Central memory CD8-positive, alpha-beta T cell (primary cell): ENCODE measurements around the gene PTPN13.

Experiments
- ATAC-seq: fragments of 150-1000 bp; cut with Tn5 transposase; replicated peaks from 2 replicates; pipeline ENCODE4 v1.10.0; 2022; ENCODE audit warnings: mild to moderate bottlenecking, moderate FRiP score, moderate number of reproducible peaks; ENCODE audit not compliant: poor library complexity, severe bottlenecking; ENCODE audit errors: extremely low read depth
- DNase-seq, 2 donors: peaks; one replicate each; pipeline ENCODE4 v3.0.0; 2021; ENCODE audit warnings: low spot score in 2 of 2
- H3K27ac Mint-ChIP-seq: one replicate; pipeline ENCODE4 v1.8.0; 2022; ENCODE audit warnings: low read depth, mild to moderate bottlenecking, moderate library complexity, mixed read lengths
- H3K27me3 Mint-ChIP-seq: one replicate; pipeline ENCODE4 v1.8.0; 2022; ENCODE audit warnings: mixed read lengths
- H3K36me3 Mint-ChIP-seq: one replicate; pipeline ENCODE4 v1.8.0; 2022; ENCODE audit warnings: mild to moderate bottlenecking, moderate library complexity, mixed read lengths; ENCODE audit not compliant: insufficient read depth
- H3K4me1 Mint-ChIP-seq: one replicate; pipeline ENCODE4 v1.8.0; 2022; ENCODE audit warnings: mixed read lengths
- H3K4me3 Mint-ChIP-seq: one replicate; pipeline ENCODE4 v1.8.0; 2022; ENCODE audit warnings: mild to moderate bottlenecking, moderate library complexity, mixed read lengths
- H3K9me3 Mint-ChIP-seq: one replicate; pipeline ENCODE4 v1.8.0; 2022; ENCODE audit warnings: mixed read lengths

PTPN13 gene

GRCh38 chr4:86771141-86771540 is 177.0 kb downstream of the PTPN13 start:
- ATAC-seq, result no peak
- Mint-ChIP-seq H3K27me3 (peaks cover 9% of the 10 kb centered on the region), H3K27ac (no peak overlapping the region), H3K36me3 (no peaks in the 10 kb centered on the region), H3K9me3 (peaks cover 1% of the 10 kb centered on the region), H3K4me3 (no peak overlapping the region), H3K4me1 (no peaks in the 10 kb centered on the region)
- no peak for DNase-seq

DNA sequence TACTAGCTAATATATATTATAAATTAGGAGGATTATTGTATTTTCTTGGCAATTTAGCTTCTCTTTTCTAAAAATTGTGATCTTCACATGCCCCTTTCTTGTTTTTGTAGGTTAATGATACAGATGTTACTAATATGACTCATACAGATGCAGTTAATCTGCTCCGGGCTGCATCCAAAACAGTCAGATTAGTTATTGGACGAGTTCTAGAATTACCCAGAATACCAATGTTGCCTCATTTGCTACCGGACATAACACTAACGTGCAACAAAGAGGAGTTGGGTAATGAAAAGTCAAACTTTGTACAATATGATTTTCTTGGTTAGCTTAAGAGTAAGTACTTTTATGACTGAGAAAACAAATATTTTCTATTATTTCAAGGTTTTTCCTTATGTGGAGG is 180.9 kb downstream of the PTPN13 start:
- Mint-ChIP-seq H3K36me3 (no peaks in the 10 kb centered on the region), H3K9me3 (peaks cover 5% of the 10 kb centered on the region), H3K4me1 (no peaks in the 10 kb centered on the region), H3K27me3 (peaks cover 10% of the 10 kb centered on the region), H3K27ac (no peak overlapping the region), H3K4me3 (no peak overlapping the region)
- no peak for ATAC-seq
- no peak for DNase-seq

DNA sequence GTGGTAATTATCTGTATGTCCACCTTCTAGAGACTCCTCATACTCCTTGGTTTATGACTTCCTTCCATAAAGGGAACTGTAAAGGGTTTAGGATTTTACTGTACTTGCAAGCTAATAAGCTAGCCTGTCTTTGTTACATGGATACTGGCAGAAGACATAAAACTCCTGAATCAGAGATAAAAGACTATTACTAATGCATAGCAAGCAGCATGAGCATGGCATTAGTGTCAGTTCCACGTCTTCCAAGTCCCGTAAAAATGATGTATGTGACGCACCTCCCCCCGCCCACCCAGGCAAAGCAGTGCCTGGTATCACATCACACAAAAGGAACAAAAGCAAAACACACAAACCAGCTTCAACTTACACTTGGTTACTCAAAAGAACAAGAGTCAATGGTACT is 184.1 kb downstream of the PTPN13 start:
- ATAC-seq, result no peak
- Mint-ChIP-seq H3K4me1 (no peaks in the 10 kb centered on the region), H3K27ac (no peak overlapping the region), H3K4me3 (no peak overlapping the region), H3K36me3 (no peaks in the 10 kb centered on the region), H3K27me3 (peaks cover 10% of the 10 kb centered on the region), H3K9me3 (peaks cover 5% of the 10 kb centered on the region)
- DNase-seq, result no peak

DNA sequence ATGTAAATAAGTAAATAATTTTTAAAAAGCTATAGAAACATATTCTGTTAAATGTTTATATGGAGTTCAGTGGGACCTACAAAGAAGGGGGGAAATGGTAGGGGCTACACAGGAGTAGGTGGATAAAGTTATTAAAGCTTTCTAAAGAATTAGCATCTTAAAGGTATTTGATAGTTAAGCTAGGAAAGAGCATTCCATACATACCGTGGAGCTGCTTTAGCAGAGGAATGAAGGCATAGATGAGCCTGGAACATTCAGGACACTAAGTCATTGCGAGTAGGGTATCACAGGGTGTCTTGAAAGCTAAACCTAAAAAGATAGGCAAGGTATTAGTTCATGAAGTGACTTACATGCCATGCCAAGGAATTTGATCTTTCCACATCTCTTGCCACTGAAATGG is 194.7 kb downstream of the PTPN13 start:
- DNase-seq (no peak), ATAC-seq (no peak)
- no peak overlapping the region for H3K4me3 Mint-ChIP-seq
- H3K27me3 Mint-ChIP-seq, result no peaks in the 10 kb centered on the region
- H3K4me1 Mint-ChIP-seq, result no peaks in the 10 kb centered on the region
- H3K9me3 Mint-ChIP-seq, result peaks cover 11% of the 10 kb centered on the region
- H3K27ac Mint-ChIP-seq, result no peak overlapping the region
- H3K36me3 Mint-ChIP-seq, result no peaks in the 10 kb centered on the region

- Mint-ChIP-seq H3K27ac (no peak overlapping the region), H3K4me3 (no peak overlapping the region), H3K9me3 (peaks cover 11% of the 10 kb centered on the region), H3K4me1 (no peaks in the 10 kb centered on the region), H3K36me3 (no peaks in the 10 kb centered on the region), H3K27me3 (no peaks in the 10 kb centered on the region)
- ATAC-seq, result no peak
- no peak for DNase-seq
Measured at GRCh38 chr4:86791126-86791525, 197.0 kb downstream of the PTPN13 start.

DNA sequence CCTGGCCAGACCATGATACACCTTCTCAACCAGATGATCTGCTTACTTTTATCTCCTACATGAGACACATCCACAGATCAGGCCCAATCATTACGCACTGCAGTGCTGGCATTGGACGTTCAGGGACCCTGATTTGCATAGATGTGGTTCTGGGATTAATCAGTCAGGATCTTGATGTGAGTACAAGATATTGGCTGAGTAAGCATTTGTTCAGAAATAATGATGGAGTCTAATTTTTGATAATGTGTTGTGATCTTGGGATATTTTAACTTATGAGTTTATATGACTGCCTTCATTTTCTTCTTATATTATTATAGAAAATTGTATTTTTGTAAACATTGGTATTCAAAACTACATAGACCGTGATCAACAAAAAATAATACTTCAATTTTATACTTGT is 215.7 kb downstream of the PTPN13 start:
- ATAC-seq (no peak), DNase-seq (no peak)
- no peaks in the 10 kb centered on the region for H3K4me1 Mint-ChIP-seq
- H3K36me3 Mint-ChIP-seq, result no peaks in the 10 kb centered on the region
- H3K27me3 Mint-ChIP-seq, result no peaks in the 10 kb centered on the region
- H3K27ac Mint-ChIP-seq, result no peak overlapping the region
- H3K4me3 Mint-ChIP-seq, result no peak overlapping the region
- H3K9me3 Mint-ChIP-seq, result peaks cover 5% of the 10 kb centered on the region

- DNase-seq (no peak), ATAC-seq (no peak)
- H3K9me3 Mint-ChIP-seq, result peaks cover 5% of the 10 kb centered on the region
- no peaks in the 10 kb centered on the region for H3K27me3 Mint-ChIP-seq
- no peak overlapping the region for H3K4me3 Mint-ChIP-seq
- H3K4me1 Mint-ChIP-seq, result no peaks in the 10 kb centered on the region
- no peak overlapping the region for H3K27ac Mint-ChIP-seq
- H3K36me3 Mint-ChIP-seq, result no peaks in the 10 kb centered on the region
Measured at GRCh38 chr4:86810847-86811246, 216.7 kb downstream of the PTPN13 start.

GRCh38 chr4:86815653-86816052 is 221.5 kb downstream of the PTPN13 start:
- DNase-seq, result no peak
- H3K4me1 Mint-ChIP-seq, result no peaks in the 10 kb centered on the region
- no peak overlapping the region for H3K4me3 Mint-ChIP-seq
- ATAC-seq, result no peak
- H3K9me3 Mint-ChIP-seq, result peaks cover 5% of the 10 kb centered on the region
- no peaks in the 10 kb centered on the region for H3K36me3 Mint-ChIP-seq
- no peak overlapping the region for H3K27ac Mint-ChIP-seq
- H3K27me3 Mint-ChIP-seq, result no peaks in the 10 kb centered on the region

DNA sequence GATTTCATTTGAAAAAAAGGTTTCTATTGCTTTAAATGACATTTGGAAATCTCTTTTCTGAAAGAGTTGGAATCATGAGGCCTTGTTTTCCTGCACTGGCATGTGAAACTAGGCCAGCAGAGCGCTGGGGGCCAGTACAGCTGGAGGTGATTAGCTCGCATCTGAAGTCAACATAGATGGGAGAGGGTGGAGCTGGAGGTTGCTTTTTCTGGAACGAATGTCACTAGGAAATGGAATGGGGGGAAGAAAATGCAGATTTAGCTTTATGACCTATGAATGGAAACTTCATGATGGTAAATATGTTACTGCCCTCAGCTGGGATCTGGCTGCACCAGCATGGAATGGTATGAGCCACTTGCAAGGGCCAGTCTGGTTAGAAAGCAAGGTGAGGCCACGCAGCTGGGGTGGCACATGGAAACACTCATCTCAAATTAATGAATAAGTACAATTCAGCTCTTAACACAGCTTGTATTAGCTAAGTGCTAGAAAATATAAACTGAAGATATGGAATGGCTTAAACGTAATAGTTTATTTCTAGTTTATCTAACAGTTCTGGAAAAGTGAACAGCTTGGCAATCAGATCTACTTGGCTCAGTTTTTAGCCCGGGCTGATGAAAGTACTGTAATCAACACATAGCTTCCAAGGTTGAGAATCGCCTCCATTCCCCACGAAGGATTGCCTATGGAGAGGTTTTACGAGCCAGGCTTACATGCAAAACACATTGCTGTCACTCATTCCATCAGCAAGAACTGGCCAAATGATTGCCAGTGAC is 222.6 kb downstream of the PTPN13 start:
- H3K36me3 Mint-ChIP-seq, result no peaks in the 10 kb centered on the region
- DNase-seq (no peak), ATAC-seq (no peak)
- H3K27me3 Mint-ChIP-seq, result no peaks in the 10 kb centered on the region
- H3K4me3 Mint-ChIP-seq, result no peak overlapping the region
- H3K27ac Mint-ChIP-seq, result no peak overlapping the region
- peaks cover 5% of the 10 kb centered on the region for H3K9me3 Mint-ChIP-seq
- H3K4me1 Mint-ChIP-seq, result no peaks in the 10 kb centered on the region

GRCh38 chr4:86818211-86818610 is 224.1 kb downstream of the PTPN13 start:
- H3K36me3 Mint-ChIP-seq, result no peaks in the 10 kb centered on the region
- ATAC-seq (no peak), DNase-seq (no peak)
- H3K4me3 Mint-ChIP-seq, result no peak overlapping the region
- no peaks in the 10 kb centered on the region for H3K27me3 Mint-ChIP-seq
- H3K9me3 Mint-ChIP-seq, result no peaks in the 10 kb centered on the region
- no peak overlapping the region for H3K27ac Mint-ChIP-seq
- no peaks in the 10 kb centered on the region for H3K4me1 Mint-ChIP-seq

GRCh38 chr4:86818841-86819240 is 224.7 kb downstream of the PTPN13 start:
- ATAC-seq (no peak), DNase-seq (no peak)
- no peaks in the 10 kb centered on the region for H3K36me3 Mint-ChIP-seq
- H3K4me3 Mint-ChIP-seq, result no peak overlapping the region
- H3K27ac Mint-ChIP-seq, result no peak overlapping the region
- no peaks in the 10 kb centered on the region for H3K27me3 Mint-ChIP-seq
- no peaks in the 10 kb centered on the region for H3K9me3 Mint-ChIP-seq
- no peaks in the 10 kb centered on the region for H3K4me1 Mint-ChIP-seq

- no peak overlapping the region for H3K4me3 Mint-ChIP-seq
- no peak overlapping the region for H3K27ac Mint-ChIP-seq
- no peaks in the 10 kb centered on the region for H3K27me3 Mint-ChIP-seq
- ATAC-seq, result no peak
- no peaks in the 10 kb centered on the region for H3K36me3 Mint-ChIP-seq
- no peaks in the 10 kb centered on the region for H3K4me1 Mint-ChIP-seq
- DNase-seq, result no peak
- no peaks in the 10 kb centered on the region for H3K9me3 Mint-ChIP-seq
Measured at GRCh38 chr4:86819561-86819960, 225.4 kb downstream of the PTPN13 start.

- DNase-seq (no peak), ATAC-seq (no peak)
- no peak overlapping the region for H3K27ac Mint-ChIP-seq
- no peaks in the 10 kb centered on the region for H3K4me1 Mint-ChIP-seq
- no peaks in the 10 kb centered on the region for H3K36me3 Mint-ChIP-seq
- no peaks in the 10 kb centered on the region for H3K9me3 Mint-ChIP-seq
- no peak overlapping the region for H3K4me3 Mint-ChIP-seq
- H3K27me3 Mint-ChIP-seq, result no peaks in the 10 kb centered on the region
Measured at GRCh38 chr4:86821151-86821550, 227.0 kb downstream of the PTPN13 start.
